ENCODE results near the gene TMEM200A.

- TF ChIP-seq EGR1 (IDR thresholded peaks at IDR 0.05; ENCODE audit: low read depth) (no peak), CTCF (IDR thresholded peaks at IDR 0.05 in 2 of 3, conservative IDR thresholded peaks at IDR 0.05 in 1 of 3; ENCODE audit: borderline replicate concordance in 1 of 3, insufficient read depth in 1 of 3, low read depth in 2 of 3, low read length in 2 of 3) (no peak), POLR2A (IDR thresholded peaks at IDR 0.05; ENCODE audit: borderline replicate concordance, extremely low read depth, insufficient read depth, insufficient read length) (no peak), POLR2AphosphoS5 (IDR thresholded peaks at IDR 0.05; ENCODE audit: low read depth, low read length) (no peak), ZNF274 (IDR thresholded peaks at IDR 0.05; ENCODE audit: low read depth, low read length) (no peak), ZBTB33 (IDR thresholded peaks at IDR 0.05; ENCODE audit: extremely low read depth, insufficient replicate concordance, low read length) (no peak), JUND (IDR thresholded peaks at IDR 0.05) (no peak), RAD21 (IDR thresholded peaks at IDR 0.05; ENCODE audit: low read depth) (no peak), SIN3A (IDR thresholded peaks at IDR 0.05; ENCODE audit: low read depth) (no peak)
These were observed 29.3 kb downstream of the TMEM200A start for GRCh38 chr6:130395164-130395563.
